ENCODE data around the gene LSP1.

The LSP1 gene

GRCh38 chr11:1928470-1928890, 75.6 kb downstream of the LSP1 start:
- no peak overlapping the region for H3K4me3 ChIP-seq
- H3K36me3 ChIP-seq (replicated peaks), result no peaks in the 10 kb centered on the region
- in situ Hi-C loops (cut with MboI; ENCODE audit: low sequenced_read_pairs), result no loop called here
- no peak for DNase-seq (ENCODE audit: low spot score in 2 of 2)
- no peaks in the 10 kb centered on the region for H3K9me3 ChIP-seq
- H3K27me3 ChIP-seq (ENCODE audit: low read depth), result no peaks in the 10 kb centered on the region
- no peaks in the 10 kb centered on the region for H3K4me1 ChIP-seq

GRCh38 chr11:1928891-1929541, 76.1 kb downstream of the LSP1 start:
- H3K4me3 ChIP-seq, result no peak overlapping the region
- no peak for DNase-seq (ENCODE audit: low spot score in 2 of 2)
- H3K4me1 ChIP-seq, result no peaks in the 10 kb centered on the region
- no peaks in the 10 kb centered on the region for H3K36me3 ChIP-seq (replicated peaks)
- no peaks in the 10 kb centered on the region for H3K9me3 ChIP-seq
- in situ Hi-C loops (cut with MboI; ENCODE audit: low sequenced_read_pairs), result no loop called here
- no peaks in the 10 kb centered on the region for H3K27me3 ChIP-seq (ENCODE audit: low read depth)

- DNase-seq (ENCODE audit: low spot score in 2 of 2), result no peak
- no peaks in the 10 kb centered on the region for H3K27me3 ChIP-seq (ENCODE audit: low read depth)
- H3K36me3 ChIP-seq (replicated peaks), result no peaks in the 10 kb centered on the region
- in situ Hi-C loops (cut with MboI; ENCODE audit: low sequenced_read_pairs), result no loop called here
- no peaks in the 10 kb centered on the region for H3K9me3 ChIP-seq
- no peak overlapping the region for H3K4me3 ChIP-seq
- H3K4me1 ChIP-seq, result no peaks in the 10 kb centered on the region
These were observed 77.0 kb downstream of the LSP1 start for GRCh38 chr11:1929621-1930461.

DNA sequence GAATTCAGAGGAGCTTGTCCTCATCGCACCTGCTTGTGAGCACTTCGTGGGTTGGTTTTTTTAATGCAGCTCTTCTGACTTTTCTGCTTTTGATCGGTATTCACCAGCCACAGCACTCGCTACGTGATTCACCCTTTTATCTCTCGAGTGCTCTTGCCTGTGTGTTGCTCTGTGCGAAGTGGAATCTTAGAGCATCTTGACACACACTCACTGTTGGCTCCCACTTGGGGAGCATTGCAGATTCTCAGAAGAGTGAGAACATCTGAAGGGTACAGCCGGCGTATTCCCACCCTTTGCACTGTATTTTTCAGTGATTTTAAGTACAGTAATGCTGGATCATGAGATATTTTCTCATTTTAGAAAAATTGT, 77.6 kb downstream of the LSP1 start:
- Histone ChIP-seq H3K36me3 (replicated peaks) (no peaks in the 10 kb centered on the region), H3K27me3 (ENCODE audit: low read depth) (no peaks in the 10 kb centered on the region), H3K9me3 (no peaks in the 10 kb centered on the region), H3K4me3 (no peak overlapping the region), H3K4me1 (no peaks in the 10 kb centered on the region)
- in situ Hi-C loops (cut with MboI; ENCODE audit: low sequenced_read_pairs), result no loop called here
- no peak for DNase-seq (ENCODE audit: low spot score in 2 of 2)

DNA sequence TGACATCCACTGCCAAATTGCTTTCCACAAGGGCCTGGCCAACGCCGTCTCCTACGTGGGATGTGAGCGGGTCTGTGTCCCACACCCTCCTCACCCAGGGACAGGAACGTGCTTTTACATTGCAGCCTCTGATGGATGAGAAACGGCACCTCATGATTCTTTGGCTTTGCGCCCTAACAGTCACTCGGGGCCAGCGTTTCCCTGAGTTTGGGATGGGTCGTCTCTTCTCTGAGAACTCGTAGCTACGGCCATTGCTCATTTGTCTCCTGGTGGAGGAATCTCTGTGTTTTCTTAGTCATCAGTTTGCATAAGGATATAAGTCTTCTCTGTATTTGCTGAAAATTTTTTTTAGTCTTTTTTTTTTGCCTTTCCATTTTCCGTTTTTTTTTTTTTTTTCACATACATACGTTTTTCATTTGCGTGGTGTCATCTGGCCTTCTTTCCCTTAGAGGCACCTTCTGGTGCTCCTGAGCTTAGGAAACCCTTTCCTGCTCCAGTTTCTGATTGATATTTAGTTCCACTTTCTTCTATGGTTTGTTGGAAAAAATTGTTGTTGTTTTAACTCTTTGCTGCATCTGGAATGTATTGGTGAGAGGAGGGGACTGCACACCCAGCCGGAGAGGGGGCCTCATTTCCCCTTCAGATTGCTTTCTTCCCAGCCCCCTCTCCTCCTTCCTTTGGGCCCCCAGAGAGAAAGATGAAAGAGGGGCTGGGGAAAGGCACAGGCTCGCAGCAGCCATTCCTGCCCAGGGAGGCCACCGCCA, 78.6 kb downstream of the LSP1 start:
- DNase-seq (ENCODE audit: low spot score in 2 of 2), result no peak
- Histone ChIP-seq H3K27me3 (ENCODE audit: low read depth) (no peaks in the 10 kb centered on the region), H3K9me3 (no peaks in the 10 kb centered on the region), H3K4me3 (no peak overlapping the region), H3K36me3 (replicated peaks) (no peaks in the 10 kb centered on the region), H3K4me1 (no peaks in the 10 kb centered on the region)
- in situ Hi-C loops (cut with MboI; ENCODE audit: low sequenced_read_pairs), result no loop called here

GRCh38 chr11:1932105-1932480, 79.2 kb downstream of the LSP1 start:
- in situ Hi-C loops (cut with MboI; ENCODE audit: low sequenced_read_pairs), result no loop called here
- Histone ChIP-seq H3K4me3 (no peak overlapping the region), H3K36me3 (replicated peaks) (no peaks in the 10 kb centered on the region), H3K27me3 (ENCODE audit: low read depth) (no peaks in the 10 kb centered on the region), H3K4me1 (no peaks in the 10 kb centered on the region), H3K9me3 (no peaks in the 10 kb centered on the region)
- DNase-seq (ENCODE audit: low spot score in 2 of 2), result no peak

DNA sequence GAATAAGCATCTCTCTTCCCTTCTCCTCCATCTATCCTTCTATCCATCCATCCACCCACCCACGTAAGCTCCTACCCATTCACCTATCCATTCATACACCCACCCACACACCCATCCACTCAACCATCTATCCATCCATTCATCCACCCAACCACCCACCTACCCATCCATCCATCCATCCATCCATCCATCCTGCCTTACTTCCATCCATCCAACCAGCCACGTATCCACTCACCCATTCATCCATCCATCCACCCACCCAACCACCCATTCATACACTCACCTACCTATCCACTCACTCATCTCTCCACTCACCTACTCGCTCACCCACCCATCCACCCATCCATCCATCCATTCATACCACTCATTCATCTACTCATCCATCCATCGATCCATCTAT, 79.8 kb downstream of the LSP1 start:
- Histone ChIP-seq H3K4me1 (no peaks in the 10 kb centered on the region), H3K36me3 (replicated peaks) (no peaks in the 10 kb centered on the region), H3K27me3 (ENCODE audit: low read depth) (no peaks in the 10 kb centered on the region), H3K9me3 (no peaks in the 10 kb centered on the region), H3K4me3 (no peak overlapping the region)
- DNase-seq (ENCODE audit: low spot score in 2 of 2), result no peak
- in situ Hi-C loops (cut with MboI; ENCODE audit: low sequenced_read_pairs), result no loop called here

DNA sequence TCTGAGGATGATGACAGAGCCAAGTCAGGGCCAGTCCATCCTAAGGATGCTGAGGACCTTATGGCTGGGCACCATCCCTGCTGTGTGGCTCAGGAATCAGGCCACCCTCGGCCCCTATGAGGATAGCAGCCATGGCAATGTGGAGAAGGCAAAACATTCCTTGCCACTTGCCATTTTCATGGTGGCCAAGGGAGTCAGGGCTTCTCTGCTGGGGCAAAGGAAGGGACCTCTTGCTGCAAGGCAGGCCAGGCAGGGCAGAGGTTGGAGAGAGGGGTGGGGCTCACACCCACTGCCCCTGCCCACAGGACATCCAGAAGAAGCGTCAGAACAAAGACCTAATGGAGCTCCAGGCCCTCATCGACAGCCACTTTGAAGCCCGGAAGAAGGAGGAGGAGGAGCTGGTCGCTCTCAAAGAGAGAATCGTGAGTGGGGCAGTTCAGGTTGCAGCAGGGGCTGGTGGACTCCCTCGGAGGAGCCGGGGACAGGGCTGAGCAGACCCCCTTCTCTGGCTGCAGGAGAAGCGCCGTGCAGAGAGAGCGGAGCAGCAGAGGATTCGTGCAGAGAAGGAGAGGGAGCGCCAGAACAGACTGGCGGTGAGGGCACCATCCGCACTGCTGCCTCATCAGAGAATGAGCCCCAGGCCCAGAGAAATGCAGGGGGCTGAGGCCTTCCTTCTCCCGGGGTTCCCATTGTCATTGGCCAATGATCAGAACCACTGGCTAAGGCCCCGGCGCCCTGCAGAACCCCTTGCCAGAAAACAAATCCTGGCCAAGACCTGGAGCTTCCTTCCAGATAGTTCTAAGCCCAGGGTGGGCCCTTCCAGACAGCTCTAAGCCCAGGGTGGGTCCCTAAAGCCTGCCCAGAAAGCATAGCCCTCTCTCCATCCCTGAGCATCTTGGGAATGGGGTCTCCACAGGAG, 80.8 kb downstream of the LSP1 start:
- no peak for DNase-seq (ENCODE audit: low spot score in 2 of 2)
- Histone ChIP-seq H3K4me3 (no peak overlapping the region), H3K9me3 (no peaks in the 10 kb centered on the region), H3K4me1 (no peaks in the 10 kb centered on the region), H3K27me3 (ENCODE audit: low read depth) (no peaks in the 10 kb centered on the region), H3K36me3 (replicated peaks) (no peaks in the 10 kb centered on the region)
- in situ Hi-C loops (cut with MboI; ENCODE audit: low sequenced_read_pairs), result no loop called here

DNA sequence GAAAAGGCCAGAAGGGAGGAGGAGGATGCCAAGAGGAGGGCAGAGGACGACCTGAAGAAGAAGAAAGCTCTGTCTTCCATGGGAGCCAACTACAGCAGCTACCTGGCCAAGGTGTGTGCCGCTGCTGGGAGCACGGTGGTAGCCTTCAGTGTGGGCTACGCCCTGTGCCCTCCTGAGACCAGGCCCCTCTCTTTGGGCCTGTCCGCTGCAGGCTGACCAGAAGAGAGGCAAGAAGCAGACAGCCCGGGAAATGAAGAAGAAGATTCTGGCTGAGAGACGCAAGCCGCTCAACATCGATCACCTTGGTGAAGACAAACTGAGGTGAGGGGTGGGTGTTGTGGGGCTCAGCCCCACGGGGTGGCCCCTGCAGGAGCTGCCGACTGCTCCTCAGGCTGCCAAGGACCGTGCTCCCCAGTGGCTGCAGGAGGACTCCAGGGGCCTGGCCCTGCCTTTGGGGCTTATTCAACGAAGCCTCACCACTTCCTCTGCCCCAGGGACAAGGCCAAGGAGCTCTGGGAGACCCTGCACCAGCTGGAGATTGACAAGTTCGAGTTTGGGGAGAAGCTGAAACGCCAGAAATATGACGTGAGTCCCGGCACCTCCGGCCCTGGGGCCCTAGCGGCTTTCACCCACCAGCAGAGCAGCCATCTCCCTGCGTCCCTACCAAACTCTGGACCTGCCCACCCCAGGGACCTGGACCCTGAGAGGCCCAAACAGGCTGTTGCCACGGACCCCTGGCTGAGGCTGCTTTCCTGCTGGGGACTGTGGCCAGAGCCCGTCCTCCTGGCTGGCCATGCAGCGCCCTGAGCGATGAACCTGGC, 81.7 kb downstream of the LSP1 start:
- Histone ChIP-seq H3K36me3 (replicated peaks) (no peaks in the 10 kb centered on the region), H3K4me1 (no peaks in the 10 kb centered on the region), H3K4me3 (no peak overlapping the region), H3K27me3 (ENCODE audit: low read depth) (no peaks in the 10 kb centered on the region), H3K9me3 (no peaks in the 10 kb centered on the region)
- in situ Hi-C loops (cut with MboI; ENCODE audit: low sequenced_read_pairs), result loop anchor here (5.0 kb wide), 1 partner anchor 32 kb away; no protein-coding TSS in a partner anchor
- DNase-seq (ENCODE audit: low spot score in 2 of 2), result no peak

DNA sequence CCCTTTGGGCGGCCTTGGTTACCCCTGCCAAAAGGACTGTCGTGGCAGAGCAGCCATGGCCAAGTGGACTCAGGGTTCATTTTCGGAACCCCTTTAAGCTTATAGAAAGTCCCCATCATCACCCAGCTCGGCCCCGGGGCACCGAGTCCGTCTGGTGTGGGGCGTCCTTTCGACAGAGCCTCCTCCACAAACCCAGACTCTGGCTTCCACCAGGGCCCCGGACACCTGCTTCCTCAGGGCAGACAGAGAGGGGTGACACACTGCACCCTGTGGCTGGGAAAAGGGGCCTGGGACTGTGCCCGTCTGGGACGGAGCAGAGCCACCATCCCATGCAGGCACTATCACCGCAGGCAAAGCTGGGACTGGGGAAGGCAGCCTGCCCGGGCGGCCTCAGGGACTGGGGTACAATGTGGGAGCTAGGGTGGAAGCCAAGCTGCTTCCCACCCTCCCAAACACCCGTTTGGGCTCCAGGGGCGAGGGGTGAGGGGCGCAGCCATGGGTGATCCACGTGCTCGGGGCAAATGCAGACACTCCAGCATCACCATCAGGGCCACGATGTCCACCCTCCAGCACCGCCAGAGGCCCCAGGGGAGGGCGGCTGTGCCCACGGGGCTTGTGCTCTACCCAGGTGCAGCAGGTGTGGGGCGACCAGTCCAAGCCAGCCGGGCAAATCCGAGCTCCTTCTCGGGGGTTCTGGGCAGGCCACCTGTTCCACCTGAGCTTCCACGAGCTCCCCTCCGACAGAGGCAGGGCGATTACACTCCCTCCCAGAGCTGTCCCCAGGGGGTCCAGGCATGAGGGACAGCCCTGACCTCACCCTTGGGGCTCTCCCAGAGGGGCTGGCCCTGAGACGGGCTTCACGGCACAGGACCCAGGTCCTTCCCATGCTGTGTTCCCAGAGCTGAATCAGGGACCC, 82.5 kb downstream of the LSP1 start:
- H3K27me3 ChIP-seq (ENCODE audit: low read depth), result no peaks in the 10 kb centered on the region
- H3K4me1 ChIP-seq, result no peaks in the 10 kb centered on the region
- H3K4me3 ChIP-seq, result no peak overlapping the region
- no peaks in the 10 kb centered on the region for H3K36me3 ChIP-seq (replicated peaks)
- DNase-seq (ENCODE audit: low spot score in 2 of 2), result no peak
- in situ Hi-C loops (cut with MboI; ENCODE audit: low sequenced_read_pairs), result loop anchor here (5.0 kb wide), 1 partner anchor 33 kb away; no protein-coding TSS in a partner anchor
- no peaks in the 10 kb centered on the region for H3K9me3 ChIP-seq

DNA sequence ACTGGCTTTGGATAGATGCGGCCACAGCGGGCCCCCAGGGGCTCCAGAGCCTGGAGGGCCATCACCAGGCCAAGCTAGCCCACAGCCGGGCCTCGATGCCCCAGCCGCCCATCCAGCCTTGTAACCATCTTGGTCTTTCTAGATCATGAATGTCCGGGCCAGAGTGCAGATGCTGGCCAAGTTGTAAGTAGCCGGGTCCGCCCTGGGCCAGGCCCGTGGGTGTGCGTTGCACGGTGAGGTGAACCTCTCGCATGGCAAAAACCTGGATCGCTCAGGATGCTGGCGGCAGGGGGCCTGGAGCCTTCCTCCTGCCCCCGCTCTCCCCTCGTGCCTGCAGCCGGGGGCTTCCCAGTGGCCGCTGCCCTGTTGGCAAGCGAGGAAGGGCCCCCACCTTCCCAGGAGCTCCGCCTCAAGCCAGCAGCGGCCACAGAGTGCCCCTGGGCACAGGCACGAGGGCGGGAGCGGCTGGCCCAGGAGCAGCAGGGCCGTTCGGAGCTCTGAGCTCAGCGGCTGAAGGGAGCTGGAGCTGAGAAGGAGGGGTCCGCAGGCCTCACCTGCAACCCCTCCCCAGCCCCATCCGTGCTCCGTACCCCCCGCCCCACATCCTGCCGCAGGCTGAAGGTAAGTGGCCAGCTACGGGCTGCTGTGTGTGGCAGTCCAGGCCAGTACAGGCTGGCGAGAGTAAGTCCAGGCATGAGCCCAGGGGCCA, 83.3 kb downstream of the LSP1 start:
- Histone ChIP-seq H3K4me3 (no peak overlapping the region), H3K36me3 (replicated peaks) (no peaks in the 10 kb centered on the region), H3K4me1 (no peaks in the 10 kb centered on the region), H3K9me3 (no peaks in the 10 kb centered on the region), H3K27me3 (ENCODE audit: low read depth) (no peaks in the 10 kb centered on the region)
- no peak for DNase-seq (ENCODE audit: low spot score in 2 of 2)
- in situ Hi-C loops (cut with MboI; ENCODE audit: low sequenced_read_pairs), result loop anchor here (5.0 kb wide), 1 partner anchor 34 kb away; no protein-coding TSS in a partner anchor

All from HAP-1 (cell line).